Superior temporal gyrus (tissue), 1 donor: ENCODE measurements around the gene PPT1.
"Not testable (repeated sequence)": the region's sequence is repeated elsewhere in the genome, so short reads cannot be mapped to it uniquely, and the experiment has no call there.

Experiments used
- DNase-seq: peaks from one replicate; pipeline ENCODE4 v3.0.0-alpha.2; 2016; ENCODE audit errors: extremely low spot score

The PPT1 gene

DNA sequence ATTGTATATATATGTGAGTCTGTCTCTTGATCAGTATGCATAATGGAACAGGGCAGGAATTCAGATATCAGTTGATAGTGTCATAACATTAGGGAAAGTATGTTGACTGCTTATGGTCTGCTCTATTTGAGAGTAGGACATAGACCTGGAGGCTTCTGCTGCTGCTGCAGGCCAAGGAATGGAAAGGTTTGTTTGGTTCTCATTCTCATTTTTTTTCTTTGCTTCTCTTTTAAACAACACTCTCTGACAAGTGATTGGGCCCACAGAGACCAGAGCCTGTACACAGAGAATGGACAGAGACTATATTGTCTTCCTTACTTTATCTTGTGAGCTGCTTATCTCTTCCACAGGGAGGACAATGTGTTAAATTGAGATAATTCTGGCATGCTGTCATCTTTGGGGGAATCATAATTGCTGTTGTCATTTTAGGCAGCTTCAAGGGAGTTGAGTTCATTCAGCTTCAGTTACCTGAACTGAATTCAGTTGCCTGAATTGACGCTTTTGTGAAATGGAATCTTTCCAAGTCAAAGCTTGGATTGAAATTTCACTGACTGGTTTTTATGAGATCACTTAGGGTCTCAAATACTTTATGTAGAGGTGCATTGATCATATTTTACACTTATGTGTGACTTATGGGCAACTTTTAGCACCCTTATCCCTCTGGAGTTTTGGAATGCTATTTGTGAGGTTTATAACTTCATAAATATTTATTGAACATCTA is 39.6 kb downstream of the PPT1 start:
- no peak for DNase-seq

DNA sequence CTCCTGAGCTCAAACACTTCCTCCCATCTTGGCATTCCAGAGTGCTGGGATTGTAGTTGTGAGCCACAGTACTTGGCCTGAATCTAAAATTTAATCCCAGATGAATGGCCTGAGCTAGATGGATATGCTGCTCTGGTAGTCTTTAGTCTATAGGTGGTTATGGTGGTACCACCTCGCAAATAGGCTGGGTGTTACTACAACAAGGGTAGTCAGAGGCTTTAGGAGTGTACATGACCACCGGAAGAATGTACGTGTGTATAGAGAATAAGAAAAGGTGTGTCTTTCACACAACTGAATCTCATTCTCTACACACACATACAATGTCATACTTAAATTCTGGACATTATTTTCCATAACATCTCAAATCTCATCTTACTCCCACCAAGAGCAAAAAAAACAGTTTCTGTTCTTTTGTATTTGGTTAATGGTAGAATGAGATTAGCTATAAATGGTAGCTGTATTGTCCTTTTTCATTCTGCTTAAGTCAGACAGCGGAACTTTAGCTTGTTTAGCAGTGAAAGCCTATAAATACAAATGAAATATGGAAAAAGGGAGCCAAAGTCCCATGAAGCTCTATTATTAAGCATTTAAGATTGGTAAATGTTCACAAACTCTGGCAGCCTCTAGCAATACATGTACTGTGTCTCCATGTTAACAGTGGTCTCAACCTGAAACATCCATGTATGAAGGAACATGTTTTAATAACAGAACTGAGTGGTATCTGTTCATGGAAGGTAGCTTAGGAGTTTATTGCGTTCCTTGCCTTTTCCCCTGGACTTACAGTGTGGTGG is 40.3 kb downstream of the PPT1 start:
- DNase-seq = no peak

DNA sequence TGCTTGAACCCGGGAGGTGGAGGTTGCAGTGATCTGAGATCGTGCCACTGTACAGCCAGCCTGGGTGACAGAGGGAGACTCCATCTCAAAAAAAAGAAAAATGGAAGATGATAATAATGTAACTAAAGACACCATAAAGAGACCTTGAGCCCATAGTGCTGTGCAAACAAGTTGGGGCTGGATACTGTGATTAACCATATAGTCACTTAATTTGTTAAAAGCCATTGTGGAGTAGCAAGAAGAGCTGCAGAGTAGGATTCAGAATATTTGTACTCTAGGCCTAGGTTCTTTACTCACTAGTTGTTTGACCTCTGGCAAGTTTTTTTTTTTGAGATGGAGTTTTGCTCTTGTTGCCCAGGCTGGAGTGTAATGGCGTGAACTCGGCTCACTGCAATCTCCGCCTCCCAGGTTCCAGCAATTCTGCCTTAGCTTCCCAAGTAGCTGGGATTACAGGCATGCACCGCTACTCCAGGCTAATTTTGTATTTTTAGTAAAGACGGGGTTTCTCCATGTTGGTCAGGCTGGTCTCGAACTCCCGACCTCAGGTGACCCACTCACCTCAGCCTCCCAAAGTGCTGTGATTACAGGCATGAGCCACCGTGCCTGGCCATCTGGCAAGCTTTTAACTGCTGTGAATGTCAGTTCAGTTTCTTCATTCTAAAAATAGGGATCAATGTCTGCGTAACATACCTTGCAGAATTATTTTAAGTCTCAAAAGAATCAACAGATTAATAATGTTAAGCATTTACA is 43.7 kb downstream of the PPT1 start:
- DNase-seq = no peak

DNA sequence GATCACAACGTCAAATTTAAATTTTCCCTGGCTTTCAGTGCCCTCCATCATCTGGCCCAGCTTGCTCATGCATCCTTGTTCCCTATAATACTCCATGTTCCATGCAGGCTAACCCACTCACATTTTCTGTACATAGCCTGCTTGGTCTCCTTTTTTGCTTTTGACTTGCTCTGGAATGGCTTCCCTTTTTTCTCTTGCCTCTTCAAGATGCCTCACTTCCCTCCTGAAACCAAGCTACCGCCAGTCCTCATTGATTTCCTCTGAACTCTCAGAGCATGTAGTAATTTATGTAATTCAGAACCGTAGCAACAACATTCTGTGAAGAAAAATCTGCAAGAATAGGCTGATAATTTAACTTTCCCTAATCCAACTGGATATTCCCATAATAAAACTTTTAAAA is 46.2 kb downstream of the PPT1 start:
- no peak for DNase-seq

DNA sequence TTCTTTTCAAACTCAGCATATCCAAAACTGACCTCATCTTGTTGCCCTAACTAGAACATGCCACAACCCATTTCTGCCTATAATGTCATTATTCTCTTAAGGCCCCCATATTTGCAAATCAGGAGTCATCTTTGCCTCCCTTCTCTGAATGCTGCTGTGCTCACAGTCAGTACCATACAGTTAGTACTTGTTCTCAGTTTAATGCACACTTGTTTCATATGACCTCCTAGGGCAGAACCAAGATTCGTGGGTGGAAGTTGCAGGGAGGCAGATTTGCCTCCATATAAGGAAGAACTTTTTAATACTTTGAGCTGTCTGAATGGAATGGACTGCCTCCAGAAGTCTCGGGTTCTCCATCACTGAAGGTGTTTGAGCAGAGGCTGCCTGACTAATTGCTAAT is 47.3 kb downstream of the PPT1 start:
- no peak for DNase-seq

DNA sequence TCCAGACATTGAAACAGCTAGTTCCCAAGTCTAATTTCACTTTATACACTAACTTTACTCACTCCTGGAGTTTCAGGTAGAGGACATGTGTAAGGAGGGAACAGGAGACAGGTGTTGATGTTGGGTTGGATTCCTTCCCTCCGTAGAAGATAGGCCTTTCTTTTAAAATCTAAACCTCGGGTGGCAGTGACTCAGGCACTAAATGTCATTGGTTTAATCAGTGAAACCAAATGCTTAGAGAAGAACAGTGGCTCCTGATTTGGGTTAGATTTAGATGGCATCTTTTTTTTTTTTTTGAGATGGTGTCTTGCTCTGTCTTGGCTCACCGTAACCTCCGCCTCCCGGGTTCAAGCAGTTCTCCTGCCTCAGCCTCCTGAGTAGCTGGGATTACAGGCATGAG is 49.3 kb downstream of the PPT1 start:
- DNase-seq = no peak

DNA sequence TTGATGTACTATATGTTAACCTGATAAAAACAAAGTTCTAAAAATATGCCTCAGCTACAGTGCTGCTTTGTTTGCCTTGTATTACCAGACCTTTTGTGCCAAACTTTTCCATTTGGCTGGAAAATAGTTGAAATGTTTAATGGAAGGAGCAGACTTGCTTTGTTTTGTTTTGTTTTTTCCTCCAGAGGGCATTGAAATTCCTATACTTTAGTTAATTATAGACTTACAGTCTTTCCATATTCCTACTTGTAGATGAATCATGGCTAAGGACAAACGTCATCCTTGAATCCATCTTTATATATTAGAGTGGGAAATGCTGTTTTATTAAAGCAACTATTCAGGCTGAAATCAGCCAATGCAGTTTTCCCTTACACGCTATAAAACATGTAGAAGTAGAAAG is 49.8 kb downstream of the PPT1 start:
- DNase-seq = no peak

DNA sequence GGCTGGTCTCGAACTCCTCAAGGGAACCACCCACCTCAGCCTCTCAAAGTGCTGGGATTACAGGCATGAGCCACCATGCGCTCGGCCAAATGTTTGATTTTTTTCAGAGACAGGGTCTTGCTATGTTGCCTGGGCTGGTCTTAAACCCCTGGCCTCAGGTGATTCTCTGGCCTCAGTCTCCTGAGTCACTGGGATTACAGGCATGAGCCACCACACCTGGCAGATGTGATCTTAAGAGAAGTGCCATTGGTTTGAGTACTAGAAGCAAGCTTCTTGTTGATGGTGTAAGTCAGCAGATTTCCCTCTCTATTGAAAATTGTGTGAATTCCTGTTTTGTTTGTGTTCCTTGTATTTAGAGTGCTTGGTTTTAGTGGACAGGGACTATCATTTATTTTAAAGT is 51.3 kb downstream of the PPT1 start:
- DNase-seq = no peak

DNA sequence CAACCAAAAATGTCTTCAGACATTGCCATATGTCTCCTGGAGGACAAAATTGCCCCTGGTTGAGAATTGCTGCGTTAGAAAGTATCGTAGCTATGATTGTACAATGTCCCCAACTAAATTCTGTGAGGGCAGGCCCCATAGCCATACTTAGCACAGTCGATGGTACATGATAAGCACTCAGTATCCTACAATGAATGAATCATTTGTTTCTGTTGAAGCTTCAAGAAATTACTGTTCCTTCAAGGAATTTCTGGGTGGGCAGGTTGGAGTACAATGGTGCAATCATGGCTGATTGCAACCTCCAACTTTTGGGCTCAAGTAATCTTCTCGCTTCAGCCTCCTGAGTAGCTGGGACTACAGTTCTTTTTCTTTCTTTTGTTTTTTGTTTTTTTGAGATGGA is 51.9 kb downstream of the PPT1 start:
- no peak for DNase-seq

DNA sequence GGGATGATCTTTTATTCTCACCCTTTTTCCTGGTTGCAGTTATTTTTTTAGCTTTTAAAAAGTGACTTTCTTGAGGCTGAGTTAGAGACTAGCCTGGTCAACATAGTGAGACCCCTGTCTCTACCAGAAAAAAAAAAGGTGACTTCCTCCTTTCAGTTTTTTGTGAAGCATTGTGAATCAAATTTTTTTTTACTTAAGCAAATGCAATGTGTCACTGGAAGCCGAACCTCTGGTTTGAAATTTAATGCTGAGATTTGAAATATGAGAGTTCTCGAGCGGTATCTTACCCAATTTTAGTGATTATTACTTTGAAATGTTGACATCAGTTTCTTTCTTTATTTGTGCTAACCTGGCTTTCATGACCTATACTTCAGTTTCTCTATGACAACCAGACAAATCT is 52.9 kb downstream of the PPT1 start:
- DNase-seq = no peak

DNA sequence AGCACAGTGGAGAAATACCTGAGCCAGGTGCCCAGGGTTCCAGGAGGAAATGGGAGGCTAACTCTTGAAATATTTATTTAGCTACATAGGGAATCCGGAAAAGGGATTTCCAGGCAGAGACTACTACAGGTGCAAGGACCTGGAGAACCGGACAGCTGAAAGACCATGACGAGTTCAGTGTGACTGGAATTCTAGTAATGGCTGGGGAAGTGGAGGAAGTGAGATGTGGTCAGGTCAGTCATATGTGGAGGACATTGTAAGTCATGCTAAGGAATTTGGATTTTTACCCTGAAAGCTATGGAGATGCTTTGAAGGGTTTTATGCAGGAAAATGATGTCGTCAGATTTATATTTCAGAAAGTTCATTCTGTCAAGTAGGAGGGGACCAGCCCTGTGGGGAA is 54.7 kb downstream of the PPT1 start:
- no peak for DNase-seq

DNA sequence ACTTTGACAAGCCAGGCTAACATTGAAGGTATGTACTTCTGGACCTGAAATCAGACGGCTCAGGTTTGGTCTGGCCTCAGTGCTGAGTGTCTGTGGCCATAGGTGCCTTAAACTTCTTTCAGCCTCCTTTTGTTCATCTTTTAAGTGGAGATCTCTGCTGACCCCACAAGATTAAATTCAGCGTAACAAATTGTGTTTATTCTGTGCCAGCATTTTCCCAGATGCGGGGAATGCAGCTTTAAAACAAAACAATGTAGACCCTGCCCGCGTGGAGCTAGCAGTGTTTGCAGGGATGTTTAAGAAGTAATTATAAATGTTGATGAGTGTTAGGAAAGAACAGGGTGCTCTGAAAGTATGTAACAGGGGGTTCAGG is 55.6 kb downstream of the PPT1 start:
- no peak for DNase-seq

DNA sequence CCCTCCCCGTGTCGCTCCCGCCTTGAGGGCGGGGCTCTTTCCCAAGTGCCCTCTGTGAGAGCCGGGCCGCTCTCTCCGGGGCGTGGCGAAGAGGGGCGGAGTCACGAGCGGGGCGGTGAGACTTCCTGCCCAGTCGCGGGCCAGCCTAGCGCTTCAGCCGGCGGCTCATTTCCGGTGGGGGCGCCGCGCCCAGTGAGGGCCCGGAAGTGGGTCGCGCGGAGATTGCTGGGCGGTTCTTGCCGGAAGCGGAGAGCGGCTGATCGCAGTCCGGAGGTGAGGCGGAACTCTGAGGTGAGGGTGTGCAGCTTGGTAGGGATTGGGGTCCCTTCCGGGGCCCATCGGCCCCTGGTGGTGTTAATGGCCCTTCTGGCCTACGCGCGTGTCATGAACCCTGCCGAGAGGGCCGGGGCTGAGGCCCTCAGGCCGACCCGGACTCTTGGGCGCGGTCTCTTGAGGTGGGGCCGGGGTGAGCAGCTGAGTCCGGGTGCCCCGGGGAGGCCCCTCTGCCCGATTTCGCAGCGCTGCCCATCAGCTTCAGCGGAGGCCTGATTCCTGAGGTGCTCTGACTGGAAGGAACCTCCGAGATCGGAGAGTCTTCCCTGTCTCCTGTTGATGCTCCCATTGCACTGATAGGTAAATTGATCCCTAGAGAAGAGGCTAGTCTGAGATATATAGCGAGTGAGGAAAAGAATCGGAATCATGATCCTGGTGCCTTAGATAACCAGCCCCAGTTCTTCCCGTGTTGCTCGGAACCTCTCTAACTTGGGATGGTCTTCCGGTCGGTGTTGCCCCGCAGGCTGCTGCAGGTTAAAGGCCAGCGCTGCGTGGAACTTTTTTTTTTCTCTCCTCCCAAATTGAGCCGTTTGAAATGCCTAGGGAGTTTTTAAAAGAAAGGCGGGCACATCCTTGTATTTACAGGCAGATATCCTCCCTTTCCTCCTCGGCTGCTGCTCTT is 56.3 kb downstream of the PPT1 start, which contains the start of gene CAP1:
TSS of gene CAP1 (plus strand) at position 219 of the 955 bp plus-strand sequence. CDS start 18,618 bp downstream, outside the sequence.
- DNase-seq = peak; percentile 98

DNA sequence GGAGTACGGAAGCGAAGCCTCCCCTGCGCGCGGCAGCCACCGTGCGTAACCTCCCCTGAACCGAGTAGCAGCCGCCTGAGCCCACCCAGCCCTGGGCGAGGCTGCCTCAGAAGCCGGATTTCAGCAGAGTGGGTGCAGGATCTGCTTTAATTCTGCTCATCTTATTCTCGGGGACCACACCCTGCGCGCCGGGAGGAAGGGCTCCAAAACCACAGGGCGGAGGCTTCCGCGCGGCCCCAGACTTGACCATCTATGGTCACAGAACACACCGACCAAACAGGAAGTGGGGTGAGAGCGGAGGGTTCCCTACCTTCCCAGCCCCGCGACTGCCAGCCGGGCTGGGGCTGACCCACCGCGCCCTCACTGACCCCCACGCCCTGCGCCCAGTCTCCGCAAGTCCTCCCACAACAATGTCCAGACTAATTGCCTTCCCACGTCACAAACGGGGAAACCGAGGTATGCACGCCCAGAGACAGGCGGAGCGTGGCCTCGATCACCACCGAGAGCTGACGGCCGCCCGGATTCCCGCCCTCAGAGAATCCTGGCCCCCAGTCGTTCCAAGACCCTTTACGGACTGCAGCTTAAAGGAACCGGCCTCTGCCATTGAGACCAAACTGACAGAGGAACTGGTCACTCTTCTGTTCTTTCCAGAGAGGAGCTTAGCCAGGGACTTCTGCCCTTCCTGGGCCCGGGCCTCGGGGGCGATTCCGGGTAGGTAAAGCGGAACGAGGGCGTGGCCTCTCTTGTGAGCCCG is 57.1 kb downstream of the PPT1 start:
- no peak for DNase-seq

DNA sequence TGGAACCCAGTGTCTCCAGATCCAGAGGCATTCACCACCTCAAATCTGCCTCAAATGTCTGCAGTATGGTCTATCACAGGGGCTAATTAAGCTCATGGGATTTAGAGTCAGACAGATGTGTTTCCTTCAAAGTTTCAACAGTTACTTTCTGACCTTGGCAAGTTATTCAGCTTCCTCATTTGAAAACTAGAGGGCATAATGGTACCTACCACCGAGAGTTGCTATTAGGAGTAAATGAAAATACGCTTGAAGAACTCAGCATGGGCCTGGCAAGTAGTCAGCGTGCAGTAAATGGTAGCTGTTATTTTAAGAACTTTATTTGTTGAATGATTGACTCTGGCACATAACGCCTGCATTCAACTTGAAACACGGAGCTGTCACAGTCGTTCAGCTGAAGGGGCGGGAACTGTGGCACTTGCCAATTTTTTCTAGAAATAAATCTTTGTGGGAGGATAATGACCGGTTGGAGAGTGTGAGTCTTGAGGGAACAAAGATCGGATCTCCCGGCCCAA is 57.8 kb downstream of the PPT1 start:
- DNase-seq = peak; percentile 61

DNA sequence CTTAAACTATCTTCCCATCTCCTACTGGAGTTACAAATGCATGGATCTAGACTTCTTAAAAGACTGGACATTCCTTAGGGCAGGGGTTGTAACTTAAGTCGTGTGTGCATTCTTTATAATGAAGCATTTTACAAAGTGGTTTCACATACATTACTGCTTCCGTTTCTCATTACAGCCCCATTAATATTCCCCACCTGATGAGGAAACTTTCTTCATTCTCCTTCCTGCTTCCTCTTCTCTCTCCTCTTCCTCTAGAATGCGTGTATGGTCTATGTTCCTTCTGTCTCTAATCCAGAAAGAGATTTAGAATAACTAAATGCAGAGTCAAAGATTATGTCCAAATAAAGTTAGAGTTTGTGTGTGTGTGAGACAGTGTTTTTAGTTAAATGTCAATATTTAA is 58.4 kb downstream of the PPT1 start:
- no peak for DNase-seq

DNA sequence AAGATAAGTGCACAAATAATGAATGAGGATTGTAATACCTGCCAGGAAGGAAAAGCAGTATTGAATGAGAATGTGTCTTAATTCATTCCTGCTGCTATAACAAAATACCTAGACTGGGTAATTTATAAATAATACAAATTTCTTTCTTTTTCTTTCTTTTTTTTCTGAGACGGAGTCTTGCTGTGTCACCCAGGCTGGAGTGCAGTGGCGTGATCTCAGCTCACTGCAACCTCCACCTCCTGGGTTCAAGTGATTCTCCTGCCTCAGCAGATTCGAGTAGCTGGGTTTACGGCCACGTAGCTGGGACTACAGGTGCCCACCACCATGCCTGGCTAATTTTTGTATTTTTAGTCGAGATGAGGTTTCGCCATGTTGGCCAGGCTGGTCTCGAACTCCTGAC is 59.8 kb downstream of the PPT1 start:
- not testable (repeated sequence) for DNase-seq

DNA sequence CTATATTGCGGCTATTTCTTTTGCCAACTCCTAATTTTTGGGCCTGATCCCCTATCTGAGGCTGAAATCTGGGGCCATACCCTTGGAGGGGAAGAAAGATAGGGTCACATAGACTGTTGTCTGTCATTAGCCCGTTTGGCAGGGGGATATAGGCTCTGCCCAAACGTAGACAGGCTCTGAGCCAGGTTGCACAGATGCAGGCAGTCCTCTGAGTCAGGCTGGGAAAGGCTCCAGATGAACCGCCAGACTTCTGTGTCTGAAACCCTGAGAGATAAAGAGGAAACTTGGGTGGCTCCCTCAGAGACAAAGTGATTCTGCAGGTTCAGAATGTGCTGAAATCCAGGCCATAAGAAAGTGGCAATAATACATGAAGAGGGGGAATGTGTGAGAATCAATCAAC is 60.5 kb downstream of the PPT1 start:
- peak; percentile 65 for DNase-seq

DNA sequence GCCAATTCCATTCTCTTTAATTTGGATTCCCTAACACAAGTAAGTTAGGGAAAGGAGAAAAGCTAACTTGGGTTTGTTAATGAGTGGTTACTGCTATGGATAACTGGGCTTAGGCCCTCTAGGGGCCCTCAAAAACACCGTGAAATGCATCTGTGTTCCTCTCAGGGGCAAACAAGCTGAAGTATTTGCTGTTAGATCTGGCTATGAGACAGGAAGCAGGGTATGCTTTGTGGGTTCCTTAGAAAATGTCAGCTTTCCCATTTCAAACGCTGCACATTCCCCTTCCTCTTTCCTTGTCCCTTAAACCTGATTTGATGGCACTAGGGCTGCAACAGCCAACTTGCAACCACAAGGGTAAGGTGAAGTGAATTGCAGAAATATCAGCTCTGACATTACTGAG is 62.2 kb downstream of the PPT1 start:
- no peak for DNase-seq

DNA sequence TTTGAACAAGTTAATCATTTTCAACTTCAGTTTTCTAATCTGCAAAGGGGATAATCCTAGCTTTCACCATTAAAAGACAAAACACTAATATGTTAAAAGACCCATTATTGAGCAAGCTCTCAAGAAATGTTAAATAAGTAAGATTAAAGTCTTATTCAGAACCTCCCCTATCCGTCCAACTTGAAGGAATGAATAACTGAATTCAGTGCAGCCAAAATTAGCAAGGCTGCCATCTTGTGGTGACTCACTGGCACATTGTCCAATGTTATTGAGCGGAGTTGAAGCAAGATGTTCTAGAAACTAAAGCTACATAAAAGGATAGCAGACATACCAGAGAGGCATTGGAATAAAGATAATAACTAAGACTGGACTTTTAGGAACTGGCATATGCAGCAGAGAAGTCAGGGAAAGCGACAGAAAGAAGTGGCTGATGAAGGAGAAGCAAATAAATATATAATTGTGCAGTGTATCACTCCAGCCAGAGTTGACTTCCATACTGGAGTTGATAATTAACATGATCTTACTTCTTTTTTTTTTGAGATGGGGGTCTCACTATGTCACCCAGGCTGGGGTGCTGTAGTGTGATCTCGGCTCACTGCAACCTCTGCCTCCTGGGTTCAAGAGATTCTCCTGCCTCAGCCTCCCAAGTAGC is 64.7 kb downstream of the PPT1 start:
- peak; percentile 87 for DNase-seq
